Parathyroid adenoma (tissue), 2 donors: ENCODE results near the gene FBXL15.

Experiments
- H2AFZ ChIP-seq: fragments of 300-600 bp; sonication (generic); one replicate; pipeline ENCODE4 v1.7.0; 2017; ENCODE audit warnings: antibody characterized with exemption, mild to moderate bottlenecking
- H3K27ac ChIP-seq: fragments of 300-600 bp; sonication (generic); one replicate; pipeline ENCODE4 v1.7.0; 2017
- H3K27me3 ChIP-seq: fragments of 300-600 bp; sonication (generic); one replicate; pipeline ENCODE4 v1.7.0; 2017; ENCODE audit warnings: low read length; ENCODE audit not compliant: control insufficient read depth, insufficient read depth
- H3K36me3 ChIP-seq: fragments of 300-600 bp; sonication (generic); one replicate; pipeline ENCODE4 v1.7.0; 2017; ENCODE audit warnings: low read length; ENCODE audit not compliant: control insufficient read depth, insufficient read depth
- H3K4me1 ChIP-seq: fragments of 300-600 bp; sonication (generic); one replicate; pipeline ENCODE4 v1.7.0; 2017; ENCODE audit warnings: control low read depth
- H3K4me2 ChIP-seq: fragments of 300-600 bp; sonication (generic); one replicate; pipeline ENCODE4 v1.7.0; 2017; ENCODE audit warnings: low read length
- H3K4me3 ChIP-seq: fragments of 300-600 bp; sonication (generic); one replicate; pipeline ENCODE4 v1.7.0; 2017; ENCODE audit warnings: low read depth, low read length
- H3K79me2 ChIP-seq: fragments of 300-600 bp; sonication (generic); one replicate; pipeline ENCODE4 v1.7.0; 2017; ENCODE audit warnings: control low read depth
- H3K9ac ChIP-seq: fragments of 300-600 bp; sonication (generic); one replicate; pipeline ENCODE4 v1.7.0; 2017; ENCODE audit warnings: mild to moderate bottlenecking
- H3K9me3 ChIP-seq: fragments of 300-600 bp; sonication (generic); one replicate; pipeline ENCODE4 v1.7.0; 2017; ENCODE audit warnings: low read length; ENCODE audit not compliant: control insufficient read depth
- CTCF ChIP-seq: fragments of 300-600 bp; sonication (generic); IDR thresholded peaks from one replicate; pipeline ENCODE4 v1.7.0; 2017; ENCODE audit warnings: antibody characterized with exemption, mild to moderate bottlenecking
- donor health status: primary hyperparathyroidism.

FBXL15 gene

GRCh38 chr10:102467318-102467717 is 46.7 kb downstream of the FBXL15 start:
- H3K27me3 ChIP-seq, result no peaks in the 10 kb centered on the region
- no peak overlapping the region for H3K4me3 ChIP-seq
- TF ChIP-seq CTCF, result no peak
- H3K4me1 ChIP-seq, result peaks cover 9% of the 10 kb centered on the region
- H3K79me2 ChIP-seq, result no peaks in the 10 kb centered on the region
- H3K27ac ChIP-seq, result no peak overlapping the region
- H3K4me2 ChIP-seq, result no peak overlapping the region
- H3K36me3 ChIP-seq, result no peaks in the 10 kb centered on the region
- no peak overlapping the region for H3K9ac ChIP-seq
- no peaks in the 10 kb centered on the region for H3K9me3 ChIP-seq
- H2AFZ ChIP-seq, result no peak overlapping the region

GRCh38 chr10:102467971-102468438 is 47.4 kb downstream of the FBXL15 start:
- Histone ChIP-seq H3K27me3 (no peaks in the 10 kb centered on the region), H3K9ac (no peak overlapping the region), H3K27ac (no peak overlapping the region), H3K4me2 (no peak overlapping the region), H3K36me3 (no peaks in the 10 kb centered on the region), H3K4me3 (no peak overlapping the region), H3K79me2 (no peaks in the 10 kb centered on the region), H2AFZ (no peak overlapping the region), H3K4me1 (peaks cover 3% of the 10 kb centered on the region), H3K9me3 (no peaks in the 10 kb centered on the region)
- no peak for TF ChIP-seq CTCF

DNA sequence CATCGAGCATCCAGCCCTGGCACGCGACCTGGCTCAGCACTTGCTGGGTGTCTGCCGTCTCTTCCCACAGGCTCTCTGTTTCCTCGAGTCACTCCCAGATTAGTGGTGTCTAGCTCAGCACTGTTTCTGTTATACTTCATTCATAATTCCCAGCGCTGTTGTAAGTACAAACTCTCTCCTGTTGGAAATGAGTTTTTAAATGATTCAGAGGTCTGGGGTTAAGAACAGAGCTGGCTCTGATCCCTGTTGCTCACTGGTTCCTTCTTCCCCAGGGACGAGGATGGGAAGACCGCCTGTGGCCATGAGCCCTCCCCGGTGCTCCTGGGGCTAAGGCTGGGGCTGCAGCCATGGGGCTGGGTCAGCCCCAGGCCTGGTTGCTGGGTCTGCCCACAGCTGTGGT is 48.0 kb downstream of the FBXL15 start:
- Histone ChIP-seq H3K4me1 (no peaks in the 10 kb centered on the region), H3K27ac (no peak overlapping the region), H3K27me3 (no peaks in the 10 kb centered on the region), H2AFZ (no peak overlapping the region), H3K9me3 (no peaks in the 10 kb centered on the region), H3K36me3 (no peaks in the 10 kb centered on the region), H3K4me2 (no peak overlapping the region), H3K4me3 (no peak overlapping the region), H3K79me2 (no peaks in the 10 kb centered on the region), H3K9ac (no peak overlapping the region)
- TF ChIP-seq CTCF, result no peak

DNA sequence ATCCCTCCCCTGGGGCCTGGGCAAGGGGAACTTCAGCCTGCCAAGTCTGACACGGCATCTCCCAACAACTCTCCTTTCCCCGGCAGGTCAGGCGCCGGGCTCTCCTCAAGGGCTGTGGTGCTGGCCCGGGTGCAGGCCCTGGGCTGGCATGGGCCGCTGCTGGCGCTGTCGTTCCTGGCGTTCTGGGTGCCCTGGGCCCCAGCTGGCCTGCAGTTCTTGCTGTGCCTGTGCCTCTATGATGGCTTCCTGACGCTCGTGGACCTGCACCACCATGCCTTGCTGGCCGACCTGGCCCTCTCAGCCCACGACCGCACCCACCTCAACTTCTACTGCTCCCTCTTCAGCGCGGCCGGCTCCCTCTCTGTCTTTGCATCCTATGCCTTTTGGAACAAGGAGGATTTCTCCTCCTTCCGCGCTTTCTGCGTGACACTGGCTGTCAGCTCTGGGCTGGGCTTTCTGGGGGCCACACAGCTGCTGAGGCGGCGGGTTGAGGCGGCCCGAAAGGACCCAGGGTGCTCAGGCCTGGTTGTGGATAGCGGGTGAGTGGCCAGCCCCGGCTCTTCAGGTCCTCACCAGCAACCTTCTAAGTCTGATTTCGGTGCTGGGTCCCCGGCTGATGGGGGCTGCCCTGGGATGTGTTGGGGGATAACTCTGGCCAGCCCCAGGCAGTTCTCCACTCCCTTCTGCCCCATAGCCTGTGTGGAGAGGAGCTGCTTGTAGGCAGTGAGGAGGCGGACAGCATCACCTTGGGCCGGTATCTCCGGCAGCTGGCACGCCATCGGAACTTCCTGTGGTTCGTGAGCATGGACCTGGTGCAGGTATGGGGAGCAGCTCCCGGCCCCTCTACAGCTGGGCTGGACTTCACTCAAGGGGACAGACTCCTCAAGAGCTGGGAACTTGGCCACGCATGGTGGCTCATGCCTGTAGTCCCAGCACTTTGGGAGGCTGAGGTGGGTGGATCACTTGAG is 50.2 kb downstream of the FBXL15 start:
- Histone ChIP-seq H3K79me2 (no peaks in the 10 kb centered on the region), H3K36me3 (no peaks in the 10 kb centered on the region), H3K4me1 (no peaks in the 10 kb centered on the region), H3K4me2 (no peak overlapping the region), H3K27me3 (no peaks in the 10 kb centered on the region), H3K9me3 (no peaks in the 10 kb centered on the region), H3K27ac (no peak overlapping the region), H3K4me3 (no peak overlapping the region), H2AFZ (no peak overlapping the region), H3K9ac (no peak overlapping the region)
- no peak for TF ChIP-seq CTCF
